Fibroblast of pulmonary artery (primary cell): ENCODE results near the gene REV1.
"Not testable (repeated sequence)": the region's sequence is repeated elsewhere in the genome, so short reads cannot be mapped to it uniquely, and the experiment has no call there.

Source experiments
- DNase-seq: peaks from one replicate; pipeline ENCODE4 v3.0.0-alpha.2; 2010; ENCODE audit warnings: low read depth
- H3K4me3 ChIP-seq: replicated peaks from 2 replicates; pipeline ENCODE4 v1.5.1; 2011; ENCODE audit warnings: low read depth, mild to moderate bottlenecking, control low read depth, low read length, moderate library complexity
- TF ChIP-seq, protein P1 (sequence below): IDR thresholded peaks from 2 replicates; pipeline ENCODE4 v1.5.1; 2011; ENCODE audit warnings: mild to moderate bottlenecking, control low read depth, low read length, inconsistent platforms; ENCODE audit errors: missing control alignments

The REV1 gene

GRCh38 chr2:99514357-99514756, 24.5 kb upstream of the REV1 start:
- no peak overlapping the region for H3K4me3 ChIP-seq
- TF ChIP-seq, protein P1, sequence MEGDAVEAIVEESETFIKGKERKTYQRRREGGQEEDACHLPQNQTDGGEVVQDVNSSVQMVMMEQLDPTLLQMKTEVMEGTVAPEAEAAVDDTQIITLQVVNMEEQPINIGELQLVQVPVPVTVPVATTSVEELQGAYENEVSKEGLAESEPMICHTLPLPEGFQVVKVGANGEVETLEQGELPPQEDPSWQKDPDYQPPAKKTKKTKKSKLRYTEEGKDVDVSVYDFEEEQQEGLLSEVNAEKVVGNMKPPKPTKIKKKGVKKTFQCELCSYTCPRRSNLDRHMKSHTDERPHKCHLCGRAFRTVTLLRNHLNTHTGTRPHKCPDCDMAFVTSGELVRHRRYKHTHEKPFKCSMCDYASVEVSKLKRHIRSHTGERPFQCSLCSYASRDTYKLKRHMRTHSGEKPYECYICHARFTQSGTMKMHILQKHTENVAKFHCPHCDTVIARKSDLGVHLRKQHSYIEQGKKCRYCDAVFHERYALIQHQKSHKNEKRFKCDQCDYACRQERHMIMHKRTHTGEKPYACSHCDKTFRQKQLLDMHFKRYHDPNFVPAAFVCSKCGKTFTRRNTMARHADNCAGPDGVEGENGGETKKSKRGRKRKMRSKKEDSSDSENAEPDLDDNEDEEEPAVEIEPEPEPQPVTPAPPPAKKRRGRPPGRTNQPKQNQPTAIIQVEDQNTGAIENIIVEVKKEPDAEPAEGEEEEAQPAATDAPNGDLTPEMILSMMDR, result no peak
- no peak for DNase-seq

DNA sequence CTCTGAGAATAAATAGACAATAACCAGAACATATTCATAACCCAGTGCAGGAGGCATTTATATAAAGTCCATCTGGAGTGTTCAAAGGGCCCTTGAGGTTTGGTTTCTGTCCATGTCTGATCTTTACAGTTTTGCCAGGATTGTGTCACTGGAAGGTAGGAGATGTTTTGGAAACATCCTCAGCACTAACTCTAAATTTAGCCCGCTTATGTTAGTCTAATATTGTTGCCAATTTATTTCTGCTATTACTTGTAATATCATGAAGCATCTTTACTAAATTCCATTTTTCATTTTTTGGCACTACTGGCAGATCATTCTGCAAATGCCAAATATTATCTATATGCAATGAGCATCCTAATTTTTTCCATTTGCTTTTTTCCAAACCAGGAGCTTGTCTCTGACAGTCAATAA, 22.4 kb upstream of the REV1 start:
- no peak for DNase-seq
- TF ChIP-seq, protein P1, result no peak

DNA sequence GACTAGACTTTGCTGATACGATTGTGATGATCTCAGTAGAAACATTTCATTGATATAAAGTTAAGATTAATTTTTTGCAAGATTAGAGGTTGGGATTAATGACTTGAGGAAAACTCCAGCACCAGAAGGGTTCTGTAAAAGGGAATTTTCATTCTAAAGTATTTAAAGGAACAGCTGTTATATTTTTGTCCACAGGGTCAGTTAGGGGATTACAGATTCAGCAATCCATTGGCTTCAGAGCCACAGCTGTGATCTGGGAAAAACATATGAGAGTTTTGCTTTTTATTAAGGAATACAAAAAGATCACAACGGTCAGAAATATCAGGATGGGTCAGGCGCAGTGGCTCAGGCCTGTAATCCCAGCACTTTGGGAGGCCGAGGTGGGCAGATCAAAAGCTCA, 19.6 kb upstream of the REV1 start:
- H3K4me3 ChIP-seq, result no peak overlapping the region
- TF ChIP-seq, protein P1, result no peak
- no peak for DNase-seq

More for the DNA sequence above, 22.4 kb upstream of the REV1 start:
- H3K4me3 ChIP-seq, result no peak overlapping the region

GRCh38 chr2:99507937-99508818, 18.4 kb upstream of the REV1 start:
- TF ChIP-seq, protein P1, result no peak
- no peak overlapping the region for H3K4me3 ChIP-seq
- no peak for DNase-seq

- TF ChIP-seq, protein P1, result no peak
- DNase-seq, result no peak
- H3K4me3 ChIP-seq, result no peak overlapping the region
These were observed 15.2 kb upstream of the REV1 start for GRCh38 chr2:99504844-99505584.

GRCh38 chr2:99503662-99504416, 14.0 kb upstream of the REV1 start:
- H3K4me3 ChIP-seq, DNase-seq: not testable (repeated sequence)

DNA sequence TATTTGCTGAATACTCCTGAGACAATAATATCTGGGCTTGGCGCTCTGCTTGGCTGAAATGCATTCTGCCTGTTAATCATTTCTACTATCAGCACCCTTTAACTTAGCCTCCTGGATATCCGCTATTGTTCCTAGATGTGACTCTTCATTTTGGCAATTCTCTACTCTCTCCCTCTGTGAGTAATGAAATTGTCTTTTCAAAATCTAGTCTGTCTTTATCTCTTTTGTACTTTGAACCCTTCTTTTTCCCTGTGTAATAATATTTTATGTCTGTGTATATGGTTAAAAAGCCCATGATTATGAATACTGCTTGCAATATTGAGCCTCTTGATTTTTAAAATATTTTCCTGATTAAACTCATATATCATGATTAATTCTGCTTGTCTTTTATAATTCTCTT, 6.2 kb upstream of the REV1 start:
- H3K4me3 ChIP-seq, result no peak overlapping the region
- TF ChIP-seq, protein P1, result no peak

More for the DNA sequence above, 6.2 kb upstream of the REV1 start:
- no peak for DNase-seq
